Activated T-cell treated with anti-CD3 and anti-CD28 coated beads, Interleukin-2, amount 50 U/mL, for 48 hours (primary cell): Measurements from ENCODE around the gene FXR2.
"Not testable (repeated sequence)": the region's sequence is repeated elsewhere in the genome, so short reads cannot be mapped to it uniquely, and the experiment has no call there.

Experiments used
- DNase-seq, 2 experiments: peaks; one replicate each; pipeline ENCODE4 v3.0.0-alpha.2; 2020

The FXR2 gene

GRCh38 chr17:7627250-7628121 is 12.8 kb upstream of the FXR2 start, which contains the start of gene SAT2:
TSS of gene SAT2 (minus strand) at chr17:7627821. CDS start at chr17:7627635, 186 bp downstream.
- DNase-seq = peak; percentile 87 to 90

GRCh38 chr17:7626956-7627249 is 12.2 kb upstream of the FXR2 start:
- no peak for DNase-seq

- DNase-seq = no peak
Observed at GRCh38 chr17:7626307-7626706, 11.6 kb upstream of the FXR2 start.

GRCh38 chr17:7625749-7626148 is 11.1 kb upstream of the FXR2 start:
- DNase-seq = not testable (repeated sequence)

- no peak for DNase-seq
Observed at GRCh38 chr17:7623661-7624060, 9.0 kb upstream of the FXR2 start.

- DNase-seq = no peak
Observed at GRCh38 chr17:7620835-7621234, 6.1 kb upstream of the FXR2 start.

- DNase-seq = no peak
Observed at GRCh38 chr17:7618608-7619007, 3.9 kb upstream of the FXR2 start.

- DNase-seq = no peak
Observed at GRCh38 chr17:7615265-7615747, 609 bp upstream of the FXR2 start.

- DNase-seq = peak; percentile 23 to 29
Observed at GRCh38 chr17:7613769-7614424, 800 bp downstream of the FXR2 start.

- no peak for DNase-seq
Observed at GRCh38 chr17:7612294-7612640, 2.4 kb downstream of the FXR2 start.

- DNase-seq = no peak
Observed at GRCh38 chr17:7611635-7612293, 2.9 kb downstream of the FXR2 start.

GRCh38 chr17:7610641-7611040 is 4.1 kb downstream of the FXR2 start:
- no peak for DNase-seq

GRCh38 chr17:7606280-7606679 is 8.4 kb downstream of the FXR2 start:
- DNase-seq = no peak

- not testable (repeated sequence) for DNase-seq
Observed at GRCh38 chr17:7597561-7597960, 17.1 kb downstream of the FXR2 start.

- peak in 1 of 2 experiments; percentile 19 for DNase-seq
Observed at GRCh38 chr17:7593296-7593695, 21.4 kb downstream of the FXR2 start.

GRCh38 chr17:7592422-7593021 is 22.2 kb downstream of the FXR2 start:
- no peak for DNase-seq

- no peak for DNase-seq
Observed at GRCh38 chr17:7591596-7591995, 23.1 kb downstream of the FXR2 start.

- DNase-seq = no peak
Observed at GRCh38 chr17:7590743-7591142, 24.0 kb downstream of the FXR2 start.

GRCh38 chr17:7589891-7590691 is 24.6 kb downstream of the FXR2 start, which contains the start of gene SOX15:
TSS of gene SOX15 (minus strand) at chr17:7590094. CDS start at chr17:7589676, 418 bp downstream.
- DNase-seq = no peak

GRCh38 chr17:7589204-7589868 is 25.4 kb downstream of the FXR2 start:
- DNase-seq = peak; percentile 80 to 81

GRCh38 chr17:7588553-7589203 is 26.0 kb downstream of the FXR2 start:
- no peak for DNase-seq
